Hematopoietic multipotent progenitor cell treated with erythropoietin and hydrocortisone succinate and interleukin-3 and kit ligand, for 8 days (in vitro differentiated cells): ENCODE data around the gene WDR36.

ENCODE experiments used
- DNase-seq: peaks from one replicate; pipeline ENCODE4 v3.0.0-alpha.2; 2015

The WDR36 gene

GRCh38 chr5:111106320-111106948 lies 14.3 kb downstream of the WDR36 start:
- DNase-seq: no peak

GRCh38 chr5:111107371-111107770 lies 15.2 kb downstream of the WDR36 start:
- DNase-seq: no peak

- DNase-seq: no peak
Observed at GRCh38 chr5:111111956-111112355, 19.8 kb downstream of the WDR36 start.

GRCh38 chr5:111113678-111114077 lies 21.5 kb downstream of the WDR36 start:
- DNase-seq: no peak

- DNase-seq: no peak
Observed at GRCh38 chr5:111115229-111115628, 23.1 kb downstream of the WDR36 start.

- DNase-seq: no peak
Observed at GRCh38 chr5:111116550-111116949, 24.4 kb downstream of the WDR36 start.

- DNase-seq: no peak
Observed at GRCh38 chr5:111117136-111117535, 25.0 kb downstream of the WDR36 start.

- no peak for DNase-seq
Observed at GRCh38 chr5:111119221-111119620, 27.1 kb downstream of the WDR36 start.

GRCh38 chr5:111119856-111120255 lies 27.7 kb downstream of the WDR36 start:
- DNase-seq: no peak

GRCh38 chr5:111120911-111121310 lies 28.8 kb downstream of the WDR36 start:
- no peak for DNase-seq

- DNase-seq: no peak
Observed at GRCh38 chr5:111121926-111122325, 29.8 kb downstream of the WDR36 start.

- DNase-seq: no peak
Observed at GRCh38 chr5:111122398-111122797, 30.2 kb downstream of the WDR36 start.

- no peak for DNase-seq
Observed at GRCh38 chr5:111124793-111125192, 32.6 kb downstream of the WDR36 start.

GRCh38 chr5:111126896-111127295 lies 34.7 kb downstream of the WDR36 start:
- no peak for DNase-seq

- DNase-seq: no peak
Observed at GRCh38 chr5:111127453-111128195, 35.5 kb downstream of the WDR36 start.

- no peak for DNase-seq
Observed at GRCh38 chr5:111129938-111130337, 37.8 kb downstream of the WDR36 start.

GRCh38 chr5:111131356-111131755 lies 39.2 kb downstream of the WDR36 start:
- no peak for DNase-seq

- DNase-seq: no peak
Observed at GRCh38 chr5:111132076-111132475, 39.9 kb downstream of the WDR36 start.

GRCh38 chr5:111132731-111133435 lies 40.7 kb downstream of the WDR36 start:
- no peak for DNase-seq

GRCh38 chr5:111133436-111133751 lies 41.2 kb downstream of the WDR36 start:
- no peak for DNase-seq

- DNase-seq: no peak
Observed at GRCh38 chr5:111134087-111134486, 41.9 kb downstream of the WDR36 start.

- DNase-seq: no peak
Observed at GRCh38 chr5:111134864-111135263, 42.7 kb downstream of the WDR36 start.

GRCh38 chr5:111135363-111135762 lies 43.2 kb downstream of the WDR36 start:
- DNase-seq: no peak

GRCh38 chr5:111135946-111136345 lies 43.8 kb downstream of the WDR36 start:
- no peak for DNase-seq
